Muscle of leg (tissue), 11 donors: ENCODE measurements around the gene KIZ. TPM values are rescaled to one million over a fixed set of nuclear protein-coding genes. Genes with fewer than 3 reads are reported as not detected.

Experiments
- DNase-seq: peaks from one replicate; pipeline ENCODE4 v3.0.0; 2013
- H3K27ac ChIP-seq: one replicate; pipeline ENCODE4 v1.5.1; 2013; ENCODE audit warnings: mild to moderate bottlenecking, low read length, control low read depth
- H3K27me3 ChIP-seq: one replicate; pipeline ENCODE4 v1.6.1; 2013; ENCODE audit warnings: low read length; ENCODE audit not compliant: control insufficient read depth, insufficient read depth
- H3K36me3 ChIP-seq: one replicate; pipeline ENCODE4 v1.6.1; 2013; ENCODE audit warnings: low read length; ENCODE audit not compliant: control insufficient read depth, insufficient read depth
- H3K4me1 ChIP-seq: one replicate; pipeline ENCODE4 v1.6.1; 2013; ENCODE audit warnings: low read length; ENCODE audit not compliant: control insufficient read depth, insufficient read depth
- H3K4me3 ChIP-seq: one replicate; pipeline ENCODE4 v1.5.1; 2013; ENCODE audit warnings: low read length, control low read depth
- H3K9me3 ChIP-seq: replicated peaks from 2 replicates; pipeline ENCODE4 v1.6.1; 2013; ENCODE audit warnings: low read depth, low read length; ENCODE audit not compliant: control insufficient read depth
- WGBS: methylation state at CpG from one replicate; pipeline ENCODE4 v1.1.5; 2013; ENCODE audit warnings: missing lambda C conversion rate; ENCODE audit not compliant: insufficient coverage; 5-methylcytosine and 5-hydroxymethylcytosine counted together
- polyA plus RNA-seq, 8 donors: library from polyadenylated mRNA; unstranded; fragments of 120-200 nt; gene quantifications; one replicate each; pipeline versions ENCODE4 v1.2.1 to v1.2.3, GENCODE V29; 2013; ENCODE audit warnings: inconsistent platforms in 1 of 8, low replicate concordance in 1 of 8; ENCODE audit not compliant: insufficient read length in 8 of 8, insufficient read depth in 1 of 8
- total RNA-seq: library from RNA; stranded (reverse); fragments of 120-200 nt; gene quantifications from one replicate; pipeline ENCODE4 v1.2.4, GENCODE V29; 2013

KIZ gene
- total and polyA plus RNA-seq, 9 donors, result 12.8 to 18.5 (median 15.6) TPM

- H3K27ac ChIP-seq, result no peak overlapping the region
- H3K36me3 ChIP-seq, result no peaks in the 10 kb centered on the region
- DNase-seq, result no peak
- H3K9me3 ChIP-seq, result no peaks in the 10 kb centered on the region
- no peaks in the 10 kb centered on the region for H3K4me1 ChIP-seq
- no peak overlapping the region for H3K4me3 ChIP-seq
- peaks cover 2% of the 10 kb centered on the region for H3K27me3 ChIP-seq
Measured at GRCh38 chr20:21272279-21272678, 146.4 kb downstream of the KIZ start.

GRCh38 chr20:21272679-21273078 lies 146.8 kb downstream of the KIZ start:
- Histone ChIP-seq H3K36me3 (no peaks in the 10 kb centered on the region), H3K9me3 (no peaks in the 10 kb centered on the region), H3K4me3 (no peak overlapping the region), H3K27ac (no peak overlapping the region), H3K27me3 (peaks cover 2% of the 10 kb centered on the region), H3K4me1 (no peaks in the 10 kb centered on the region)
- DNase-seq, result no peak
- 88% methylated on average over 1 of the region's 3 CpGs for WGBS

- Histone ChIP-seq H3K9me3 (no peaks in the 10 kb centered on the region), H3K4me1 (no peaks in the 10 kb centered on the region)
Measured at GRCh38 chr20:21273755-21274386, 148.0 kb downstream of the KIZ start.

GRCh38 chr20:21278829-21279228 lies 152.9 kb downstream of the KIZ start:
- no peak overlapping the region for H3K27ac ChIP-seq
- peaks cover 4% of the 10 kb centered on the region for H3K27me3 ChIP-seq
- 100% methylated on average over 2 of the region's 2 CpGs for WGBS
- H3K4me1 ChIP-seq, result no peaks in the 10 kb centered on the region
- H3K4me3 ChIP-seq, result no peak overlapping the region
- H3K9me3 ChIP-seq, result no peaks in the 10 kb centered on the region
- DNase-seq, result no peak
- H3K36me3 ChIP-seq, result no peaks in the 10 kb centered on the region

More at GRCh38 chr20:21273755-21274386, 148.0 kb downstream of the KIZ start:
- peaks cover 2% of the 10 kb centered on the region for H3K27me3 ChIP-seq
- no peak for DNase-seq
- no peak overlapping the region for H3K27ac ChIP-seq
- WGBS, result 81% methylated on average over 8 of the region's 8 CpGs
- H3K4me3 ChIP-seq, result no peak overlapping the region
- no peaks in the 10 kb centered on the region for H3K36me3 ChIP-seq

- no peak for DNase-seq
- Histone ChIP-seq H3K36me3 (no peaks in the 10 kb centered on the region), H3K27ac (no peak overlapping the region), H3K4me3 (no peak overlapping the region), H3K27me3 (peaks cover 4% of the 10 kb centered on the region), H3K4me1 (no peaks in the 10 kb centered on the region), H3K9me3 (no peaks in the 10 kb centered on the region)
- WGBS, result 83% methylated on average over 3 of the region's 7 CpGs
Measured at GRCh38 chr20:21279706-21280521, 154.0 kb downstream of the KIZ start.

- H3K4me3 ChIP-seq, result no peak overlapping the region
- no CpG with 5 or more reads among the region's 3 CpGs for WGBS
Measured at GRCh38 chr20:21280522-21281016, 154.7 kb downstream of the KIZ start.

GRCh38 chr20:21286775-21287174 lies 160.9 kb downstream of the KIZ start:
- H3K27me3 ChIP-seq, result no peaks in the 10 kb centered on the region
- DNase-seq, result no peak

More at GRCh38 chr20:21280522-21281016, 154.7 kb downstream of the KIZ start:
- Histone ChIP-seq H3K27ac (no peak overlapping the region), H3K9me3 (no peaks in the 10 kb centered on the region), H3K4me1 (no peaks in the 10 kb centered on the region), H3K27me3 (peaks cover 4% of the 10 kb centered on the region), H3K36me3 (no peaks in the 10 kb centered on the region)
- DNase-seq, result no peak

GRCh38 chr20:21288587-21289370 lies 162.9 kb downstream of the KIZ start:
- Histone ChIP-seq H3K27me3 (no peaks in the 10 kb centered on the region), H3K4me3 (no peak overlapping the region), H3K9me3 (no peaks in the 10 kb centered on the region), H3K36me3 (no peaks in the 10 kb centered on the region), H3K4me1 (no peaks in the 10 kb centered on the region), H3K27ac (no peak overlapping the region)
- no peak for DNase-seq
- 72% methylated on average over 12 of the region's 14 CpGs for WGBS

More at GRCh38 chr20:21286775-21287174, 160.9 kb downstream of the KIZ start:
- WGBS, result 17% methylated on average over 1 of the region's 4 CpGs
- H3K27ac ChIP-seq, result no peak overlapping the region
- no peaks in the 10 kb centered on the region for H3K4me1 ChIP-seq
- H3K9me3 ChIP-seq, result no peaks in the 10 kb centered on the region
- no peaks in the 10 kb centered on the region for H3K36me3 ChIP-seq
- no peak overlapping the region for H3K4me3 ChIP-seq

GRCh38 chr20:21289651-21290050 lies 163.8 kb downstream of the KIZ start:
- Histone ChIP-seq H3K27me3 (no peaks in the 10 kb centered on the region), H3K9me3 (no peaks in the 10 kb centered on the region), H3K4me1 (no peaks in the 10 kb centered on the region), H3K27ac (no peak overlapping the region), H3K4me3 (no peak overlapping the region), H3K36me3 (no peaks in the 10 kb centered on the region)
- no CpG with 5 or more reads among the region's 2 CpGs for WGBS
- DNase-seq, result no peak

GRCh38 chr20:21291026-21291425 lies 165.1 kb downstream of the KIZ start:
- no peak overlapping the region for H3K27ac ChIP-seq
- no peaks in the 10 kb centered on the region for H3K4me1 ChIP-seq
- no peak for DNase-seq
- no peaks in the 10 kb centered on the region for H3K9me3 ChIP-seq
- peaks cover 2% of the 10 kb centered on the region for H3K27me3 ChIP-seq
- no peak overlapping the region for H3K4me3 ChIP-seq
- no peaks in the 10 kb centered on the region for H3K36me3 ChIP-seq
- 80% methylated on average over 1 of the region's 2 CpGs for WGBS
